HS-5 (cell line): ENCODE data around the gene ACOXL.
A peak's percentile ranks its signal among the peaks of the same experiment; 100 is the strongest.

ENCODE experiments used
- DNase-seq: peaks from one replicate; pipeline ENCODE4 v3.0.0-alpha.2; 2012; ENCODE audit warnings: low read depth

The ACOXL gene

GRCh38 chr2:110858135-110858725 is 125.9 kb downstream of the ACOXL start:
- no peak for DNase-seq

- DNase-seq = no peak
These were observed 126.8 kb downstream of the ACOXL start for GRCh38 chr2:110858993-110859701.

GRCh38 chr2:110860630-110861029 is 128.3 kb downstream of the ACOXL start:
- DNase-seq = no peak

- DNase-seq = no peak
These were observed 129.4 kb downstream of the ACOXL start for GRCh38 chr2:110861616-110862260.

GRCh38 chr2:110863726-110864125 is 131.4 kb downstream of the ACOXL start:
- no peak for DNase-seq

- DNase-seq = no peak
These were observed 131.8 kb downstream of the ACOXL start for GRCh38 chr2:110864176-110864575.

- DNase-seq = no peak
These were observed 132.4 kb downstream of the ACOXL start for GRCh38 chr2:110864731-110865130.

- DNase-seq = peak; percentile 19
These were observed 132.8 kb downstream of the ACOXL start for GRCh38 chr2:110865188-110865587.

GRCh38 chr2:110866045-110866444 is 133.7 kb downstream of the ACOXL start:
- no peak for DNase-seq

- no peak for DNase-seq
These were observed 134.1 kb downstream of the ACOXL start for GRCh38 chr2:110866466-110866865.

GRCh38 chr2:110867078-110867477 is 134.7 kb downstream of the ACOXL start:
- no peak for DNase-seq

GRCh38 chr2:110868971-110869370 is 136.6 kb downstream of the ACOXL start:
- DNase-seq = no peak

- peak; percentile 22 for DNase-seq
These were observed 137.4 kb downstream of the ACOXL start for GRCh38 chr2:110869472-110870446.

GRCh38 chr2:110870545-110870944 is 138.2 kb downstream of the ACOXL start:
- DNase-seq = no peak

GRCh38 chr2:110871637-110872036 is 139.3 kb downstream of the ACOXL start:
- DNase-seq = no peak

- no peak for DNase-seq
These were observed 140.1 kb downstream of the ACOXL start for GRCh38 chr2:110872521-110872920.

- no peak for DNase-seq
These were observed 140.7 kb downstream of the ACOXL start for GRCh38 chr2:110873056-110873502.

GRCh38 chr2:110873597-110874452 is 141.5 kb downstream of the ACOXL start:
- no peak for DNase-seq

- no peak for DNase-seq
These were observed 142.3 kb downstream of the ACOXL start for GRCh38 chr2:110874453-110875383.

GRCh38 chr2:110875384-110875725 is 143.0 kb downstream of the ACOXL start:
- DNase-seq = no peak
